ENCODE results near the gene PRXL2B.

DNA sequence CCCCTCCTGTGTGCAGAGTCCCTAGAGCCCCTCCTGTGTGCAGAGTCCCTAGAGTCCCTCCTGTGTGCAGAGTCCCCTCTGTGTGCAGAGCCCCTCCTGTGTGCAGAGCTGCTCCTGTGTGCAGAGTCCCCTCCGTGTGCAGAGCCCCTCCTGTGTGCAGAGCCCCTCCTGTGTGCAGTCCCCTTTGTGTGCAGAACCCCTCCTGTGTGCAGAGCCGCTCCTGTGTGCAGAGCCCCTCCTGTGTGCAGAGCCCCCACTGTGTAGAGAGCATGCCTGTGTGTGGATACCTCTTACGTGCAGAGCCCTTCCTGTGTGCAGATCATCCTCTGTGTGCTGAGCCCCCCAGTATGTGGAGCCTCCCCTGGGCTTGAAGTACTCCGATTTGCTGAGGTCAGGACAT, 48.2 kb upstream of the PRXL2B start:
- TF ChIP-seq, protein P1, sequence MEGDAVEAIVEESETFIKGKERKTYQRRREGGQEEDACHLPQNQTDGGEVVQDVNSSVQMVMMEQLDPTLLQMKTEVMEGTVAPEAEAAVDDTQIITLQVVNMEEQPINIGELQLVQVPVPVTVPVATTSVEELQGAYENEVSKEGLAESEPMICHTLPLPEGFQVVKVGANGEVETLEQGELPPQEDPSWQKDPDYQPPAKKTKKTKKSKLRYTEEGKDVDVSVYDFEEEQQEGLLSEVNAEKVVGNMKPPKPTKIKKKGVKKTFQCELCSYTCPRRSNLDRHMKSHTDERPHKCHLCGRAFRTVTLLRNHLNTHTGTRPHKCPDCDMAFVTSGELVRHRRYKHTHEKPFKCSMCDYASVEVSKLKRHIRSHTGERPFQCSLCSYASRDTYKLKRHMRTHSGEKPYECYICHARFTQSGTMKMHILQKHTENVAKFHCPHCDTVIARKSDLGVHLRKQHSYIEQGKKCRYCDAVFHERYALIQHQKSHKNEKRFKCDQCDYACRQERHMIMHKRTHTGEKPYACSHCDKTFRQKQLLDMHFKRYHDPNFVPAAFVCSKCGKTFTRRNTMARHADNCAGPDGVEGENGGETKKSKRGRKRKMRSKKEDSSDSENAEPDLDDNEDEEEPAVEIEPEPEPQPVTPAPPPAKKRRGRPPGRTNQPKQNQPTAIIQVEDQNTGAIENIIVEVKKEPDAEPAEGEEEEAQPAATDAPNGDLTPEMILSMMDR (IDR thresholded peaks at IDR 0.05; ENCODE audit: low read depth, low read length, missing input control): no peak
- TF ChIP-seq, protein P2, sequence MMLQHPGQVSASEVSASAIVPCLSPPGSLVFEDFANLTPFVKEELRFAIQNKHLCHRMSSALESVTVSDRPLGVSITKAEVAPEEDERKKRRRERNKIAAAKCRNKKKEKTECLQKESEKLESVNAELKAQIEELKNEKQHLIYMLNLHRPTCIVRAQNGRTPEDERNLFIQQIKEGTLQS (IDR thresholded peaks at IDR 0.05): no peak
- TF ChIP-seq, protein P3, sequence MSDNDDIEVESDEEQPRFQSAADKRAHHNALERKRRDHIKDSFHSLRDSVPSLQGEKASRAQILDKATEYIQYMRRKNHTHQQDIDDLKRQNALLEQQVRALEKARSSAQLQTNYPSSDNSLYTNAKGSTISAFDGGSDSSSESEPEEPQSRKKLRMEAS (IDR thresholded peaks at IDR 0.05): no peak
- no peak for TF ChIP-seq GABPA (IDR thresholded peaks at IDR 0.05 in 1 of 2, conservative IDR thresholded peaks at IDR 0.05 in 1 of 2)
